Upper lobe of left lung (tissue), 6 donors: Measurements from ENCODE around the gene UBE2N. TPM values are rescaled to one million over a fixed set of nuclear protein-coding genes. Genes with fewer than 3 reads are reported as not detected.
A peak's percentile ranks its signal among the peaks of the same experiment; 100 is the strongest.

ENCODE experiments used
- ATAC-seq, 2 donors: fragments of 200-7000 bp; cut with Tn5 transposase; one replicate each; pipeline ENCODE4 v1.9.1; 2022; ENCODE audit warnings: mild to moderate bottlenecking in 2 of 2, moderate library complexity in 2 of 2; ENCODE audit not compliant: low FRiP score in 2 of 2
- DNase-seq, 2 donors: peaks; one replicate each; pipeline ENCODE4 v3.0.0-alpha.2; 2019 to 2020
- H3K27ac ChIP-seq, 4 donors: fragments of 200-600 bp; sonication (generic); one replicate each; pipeline ENCODE4 v1.5.1; 2016 to 2019
- H3K27me3 ChIP-seq, 4 donors: fragments of 200-600 bp; sonication (generic); one replicate each; pipeline ENCODE4 v1.5.1; 2017 to 2019
- H3K36me3 ChIP-seq, 4 donors: fragments of 200-600 bp; sonication (generic); one replicate each; pipeline ENCODE4 v1.5.1; 2016 to 2019
- H3K4me1 ChIP-seq, 4 donors: fragments of 200-600 bp; sonication (generic); one replicate each; pipeline ENCODE4 v1.5.1; 2018 to 2019
- H3K4me3 ChIP-seq, 4 donors: fragments of 200-600 bp; sonication (generic); one replicate each; pipeline ENCODE4 v1.5.1; 2017 to 2019; ENCODE audit warnings: mild to moderate bottlenecking in 2 of 4, moderate library complexity in 1 of 4
- H3K9me3 ChIP-seq, 4 donors: fragments of 200-600 bp; sonication (generic); one replicate each; pipeline ENCODE4 v1.5.1; 2018 to 2019
- EP300 ChIP-seq, 4 donors: sonication (generic); formaldehyde crosslinking; IDR thresholded peaks; one replicate each; pipeline ENCODE4 v1.5.1; 2017; ENCODE audit warnings: antibody characterized with exemption in 4 of 4, control low read depth in 2 of 4
- POLR2A ChIP-seq, 4 donors: fragments of 450-650 bp; IDR thresholded peaks; one replicate each; pipeline ENCODE4 v1.5.1; 2016 to 2017; ENCODE audit warnings: antibody characterized with exemption in 4 of 4, mild to moderate bottlenecking in 2 of 4
- POLR2AphosphoS5 ChIP-seq, 2 donors: sonication (generic); formaldehyde crosslinking; IDR thresholded peaks; one replicate each; pipeline ENCODE4 v1.5.1; 2017; ENCODE audit warnings: antibody characterized with exemption in 2 of 2
- WGBS, 2 donors: methylation state at CpG; one replicate each; pipeline ENCODE4 v1.1.5; 2017 to 2018; 5-methylcytosine and 5-hydroxymethylcytosine counted together
- total RNA-seq, 6 donors: library from RNA; depleted of rRNA in 4 of 6; stranded (reverse); fragments of >200 nt in 4 of 6; gene quantifications; one replicate each; pipeline versions ENCODE4 v1.1.0 to v1.2.1, GENCODE V29; 2016 to 2021
- TF ChIP-seq, protein P1 (sequence below), 6 experiments: fragments of 450-650 bp in 4 of 6; fragments of 200-600 bp in 2 of 6; sonication (generic) in 2 of 6; IDR thresholded peaks; one replicate each; pipeline ENCODE4 v1.5.1; 2016 to 2019; ENCODE audit warnings: antibody characterized with exemption in 6 of 6
- donor health status: DM: no; HTN: no; CAD: no; lungs with moderate emphysema.
- donor health status: DM: no; HTN: yes; CAD: no; lungs with severe emphysema.

UBE2N gene
- total RNA-seq, 6 donors from 2014 or later: 10.0 to 78.1 (median 46.3) TPM

DNA sequence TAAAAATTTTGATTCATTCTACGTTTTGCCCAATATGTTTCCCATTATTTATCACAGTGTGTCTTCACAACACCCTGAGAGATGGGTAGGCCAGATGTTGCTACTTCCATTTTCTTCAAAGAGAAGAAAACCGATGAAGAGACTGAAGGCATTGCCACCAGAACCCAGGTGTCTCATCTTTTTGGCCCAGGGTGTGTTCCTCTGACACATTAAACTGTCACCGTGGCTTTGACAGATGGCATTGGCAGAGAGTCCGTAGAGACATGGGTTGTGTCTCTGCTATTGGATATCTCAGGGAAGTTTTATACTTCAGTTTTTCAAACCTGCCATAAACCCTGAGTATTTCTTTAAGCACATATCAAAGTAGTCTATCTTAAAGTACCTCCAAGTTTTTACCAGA lies 75.3 kb downstream of the UBE2N start:
- no peaks in the 10 kb centered on the region for H3K4me1 ChIP-seq
- H3K9me3 ChIP-seq: no peaks in the 10 kb centered on the region
- no peaks in the 10 kb centered on the region for H3K27me3 ChIP-seq
- H3K36me3 ChIP-seq: no peaks in the 10 kb centered on the region
- TF ChIP-seq POLR2A (IDR thresholded peaks at IDR 0.05) (no peak), EP300 (IDR thresholded peaks at IDR 0.05) (no peak), POLR2AphosphoS5 (IDR thresholded peaks at IDR 0.05) (no peak)
- TF ChIP-seq, protein P1, sequence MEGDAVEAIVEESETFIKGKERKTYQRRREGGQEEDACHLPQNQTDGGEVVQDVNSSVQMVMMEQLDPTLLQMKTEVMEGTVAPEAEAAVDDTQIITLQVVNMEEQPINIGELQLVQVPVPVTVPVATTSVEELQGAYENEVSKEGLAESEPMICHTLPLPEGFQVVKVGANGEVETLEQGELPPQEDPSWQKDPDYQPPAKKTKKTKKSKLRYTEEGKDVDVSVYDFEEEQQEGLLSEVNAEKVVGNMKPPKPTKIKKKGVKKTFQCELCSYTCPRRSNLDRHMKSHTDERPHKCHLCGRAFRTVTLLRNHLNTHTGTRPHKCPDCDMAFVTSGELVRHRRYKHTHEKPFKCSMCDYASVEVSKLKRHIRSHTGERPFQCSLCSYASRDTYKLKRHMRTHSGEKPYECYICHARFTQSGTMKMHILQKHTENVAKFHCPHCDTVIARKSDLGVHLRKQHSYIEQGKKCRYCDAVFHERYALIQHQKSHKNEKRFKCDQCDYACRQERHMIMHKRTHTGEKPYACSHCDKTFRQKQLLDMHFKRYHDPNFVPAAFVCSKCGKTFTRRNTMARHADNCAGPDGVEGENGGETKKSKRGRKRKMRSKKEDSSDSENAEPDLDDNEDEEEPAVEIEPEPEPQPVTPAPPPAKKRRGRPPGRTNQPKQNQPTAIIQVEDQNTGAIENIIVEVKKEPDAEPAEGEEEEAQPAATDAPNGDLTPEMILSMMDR (IDR thresholded peaks at IDR 0.05): no peak
- H3K4me3 ChIP-seq: no peak overlapping the region
- ATAC-seq (no peak), DNase-seq (no peak)
- 84 to 93% methylated on average over 4 of the region's 4 CpGs for WGBS, 2 donors
- no peak overlapping the region for H3K27ac ChIP-seq

DNA sequence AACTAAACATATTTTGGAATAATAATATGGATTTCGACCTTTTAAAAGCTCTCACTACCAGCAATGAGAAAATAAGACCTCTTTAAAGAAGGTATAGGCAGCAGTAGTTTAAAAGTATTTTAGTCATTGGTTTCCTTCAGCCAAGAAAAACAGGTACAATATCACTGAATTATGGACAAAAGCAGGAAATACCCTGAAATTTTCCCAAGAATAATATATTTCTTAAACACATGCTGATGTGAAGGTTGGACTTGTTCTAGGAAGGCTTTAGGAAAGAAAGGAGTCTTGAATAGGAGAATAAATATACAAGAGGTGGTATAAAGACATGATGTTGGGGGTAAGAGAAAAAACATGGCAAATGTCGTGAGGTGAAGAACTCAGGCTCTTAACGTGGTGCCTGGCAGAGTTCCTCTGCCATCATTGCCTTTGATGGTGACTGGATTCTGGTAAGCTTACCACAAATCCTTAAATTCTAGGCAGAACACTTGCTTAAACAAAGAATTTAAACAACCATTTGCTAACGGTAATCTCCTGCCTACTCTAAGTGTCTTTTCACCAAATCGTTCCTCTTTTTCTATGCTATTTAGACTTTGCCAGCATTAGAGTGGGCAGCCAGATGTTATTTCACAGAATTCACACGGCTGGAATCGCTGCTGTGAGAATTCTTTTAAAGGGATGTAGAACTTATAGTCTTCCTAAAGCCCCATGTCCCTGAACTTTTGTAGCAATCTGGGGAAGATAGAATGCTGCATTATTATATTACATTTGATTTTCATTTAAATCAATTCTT lies 75.9 kb downstream of the UBE2N start:
- no peak for TF ChIP-seq EP300 (IDR thresholded peaks at IDR 0.05)
- no peak for TF ChIP-seq POLR2A (IDR thresholded peaks at IDR 0.05)
- TF ChIP-seq POLR2AphosphoS5 (IDR thresholded peaks at IDR 0.05): no peak
- TF ChIP-seq, protein P1 (IDR thresholded peaks at IDR 0.05): no peak
- WGBS, 2 donors: 78 to 86% methylated on average over 7 of the region's 7 CpGs
- ATAC-seq (no peak), DNase-seq (no peak)
- Histone ChIP-seq H3K4me3 (no peak overlapping the region), H3K27ac (no peak overlapping the region), H3K36me3 (no peaks in the 10 kb centered on the region), H3K9me3 (no peaks in the 10 kb centered on the region), H3K4me1 (no peaks in the 10 kb centered on the region), H3K27me3 (no peaks in the 10 kb centered on the region)

DNA sequence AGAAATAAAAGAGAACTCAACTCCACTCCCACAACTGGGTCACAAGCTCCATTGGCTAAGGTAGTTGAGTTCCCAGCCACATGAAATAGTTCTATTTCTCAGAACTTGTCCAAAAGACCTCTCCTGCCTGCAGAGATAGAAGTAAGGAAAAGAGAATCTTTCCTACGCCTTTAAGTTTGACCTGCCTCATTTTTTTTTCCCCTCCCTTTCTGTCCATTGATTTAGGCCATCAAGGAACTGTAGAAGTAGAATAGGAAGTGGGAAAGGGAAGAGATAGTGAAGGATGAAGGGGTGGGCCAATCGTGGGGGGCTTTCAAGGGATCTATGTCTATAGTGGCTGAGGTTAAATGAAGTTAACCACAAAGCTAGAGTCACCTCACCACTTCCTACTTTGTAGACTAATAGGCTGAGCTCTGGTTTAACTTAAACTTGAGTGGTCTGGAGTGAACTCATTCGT lies 77.9 kb downstream of the UBE2N start:
- TF ChIP-seq POLR2A (IDR thresholded peaks at IDR 0.05) (no peak), EP300 (IDR thresholded peaks at IDR 0.05) (no peak), POLR2AphosphoS5 (IDR thresholded peaks at IDR 0.05) (no peak)
- TF ChIP-seq, protein P1 (IDR thresholded peaks at IDR 0.05): no peak
- no peak for ATAC-seq

DNA sequence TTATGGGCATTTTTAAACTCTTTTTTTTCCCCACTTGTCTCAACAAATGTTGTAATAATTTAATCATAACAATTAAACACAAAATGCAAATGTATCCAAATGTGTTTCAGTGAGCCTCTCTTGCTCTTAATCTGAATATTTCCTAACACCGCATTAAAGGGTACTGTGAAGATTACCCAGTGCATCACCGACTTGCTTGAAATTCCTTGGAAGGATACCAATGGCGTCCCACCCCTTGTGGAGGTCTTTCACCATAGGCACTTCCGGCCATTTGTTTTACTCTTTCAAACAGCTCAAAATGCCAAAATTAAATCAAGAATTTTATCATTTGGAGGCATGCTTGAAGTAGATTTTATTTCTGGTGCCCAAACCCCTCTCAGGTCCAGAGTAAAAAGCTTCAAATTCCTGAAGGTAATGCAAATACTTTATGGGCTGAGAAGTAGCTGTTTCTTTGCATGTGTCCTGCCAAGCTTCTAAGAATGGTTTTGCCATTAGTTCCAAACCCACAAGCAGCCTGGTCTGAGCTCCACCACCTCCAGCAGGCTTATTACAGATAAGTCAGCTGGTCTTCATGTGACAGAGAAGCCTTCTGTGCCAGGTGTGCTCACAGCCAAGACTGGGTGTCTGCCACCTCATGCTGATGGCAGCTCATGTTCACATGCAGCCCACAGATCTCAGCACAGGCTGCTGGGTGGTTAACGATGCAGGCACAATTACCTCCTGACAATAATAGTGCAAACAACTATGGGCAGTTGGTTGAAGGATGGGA lies 80.4 kb downstream of the UBE2N start:
- H3K4me3 ChIP-seq: no peak overlapping the region
- no peaks in the 10 kb centered on the region for H3K27me3 ChIP-seq
- H3K36me3 ChIP-seq: no peaks in the 10 kb centered on the region
- no peak overlapping the region for H3K27ac ChIP-seq
- WGBS, 2 donors: 69 to 80% methylated on average over 4 to 5 of the region's 5 CpGs
- TF ChIP-seq, protein P1 (IDR thresholded peaks at IDR 0.05): no peak
- TF ChIP-seq POLR2A (IDR thresholded peaks at IDR 0.05): no peak
- no peak for TF ChIP-seq POLR2AphosphoS5 (IDR thresholded peaks at IDR 0.05)
- no peak for TF ChIP-seq EP300 (IDR thresholded peaks at IDR 0.05)
- DNase-seq (peak in 1 of 2 donors; percentile 24), ATAC-seq (no peak)
- no peaks in the 10 kb centered on the region for H3K9me3 ChIP-seq
- no peaks in the 10 kb centered on the region for H3K4me1 ChIP-seq

More for the DNA sequence above, 77.9 kb downstream of the UBE2N start:
- Histone ChIP-seq H3K9me3 (no peaks in the 10 kb centered on the region), H3K27me3 (no peaks in the 10 kb centered on the region), H3K4me1 (no peaks in the 10 kb centered on the region), H3K27ac (no peak overlapping the region), H3K4me3 (no peak overlapping the region), H3K36me3 (no peaks in the 10 kb centered on the region)
- no peak for DNase-seq
- 44 to 46% methylated on average over 3 of the region's 3 CpGs for WGBS, 2 donors
